ENCODE data around the gene ST6GALNAC5.

DNA sequence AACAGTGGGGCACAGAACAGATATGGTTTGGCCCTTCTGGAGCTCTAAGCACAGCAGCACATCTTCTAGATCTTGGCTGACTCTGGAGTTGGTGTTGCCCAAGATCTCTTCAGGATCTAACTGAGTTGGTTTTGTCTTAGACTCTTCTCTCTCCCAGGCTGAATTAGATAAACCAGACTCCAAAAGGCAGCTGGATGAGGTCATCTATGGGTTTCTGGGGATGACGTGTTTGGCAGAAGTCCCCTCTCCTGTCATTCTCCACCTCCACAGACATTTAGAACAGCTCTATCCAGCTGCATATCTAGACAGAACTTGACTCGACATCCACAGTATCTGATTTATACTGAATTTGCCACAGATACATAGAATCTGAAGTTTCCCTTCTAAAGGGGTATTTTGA, 75.3 kb downstream of the ST6GALNAC5 start:
- no peak for TF ChIP-seq EZH2 (IDR thresholded peaks at IDR 0.05; ENCODE audit: low read depth)
- TF ChIP-seq, protein P1, sequence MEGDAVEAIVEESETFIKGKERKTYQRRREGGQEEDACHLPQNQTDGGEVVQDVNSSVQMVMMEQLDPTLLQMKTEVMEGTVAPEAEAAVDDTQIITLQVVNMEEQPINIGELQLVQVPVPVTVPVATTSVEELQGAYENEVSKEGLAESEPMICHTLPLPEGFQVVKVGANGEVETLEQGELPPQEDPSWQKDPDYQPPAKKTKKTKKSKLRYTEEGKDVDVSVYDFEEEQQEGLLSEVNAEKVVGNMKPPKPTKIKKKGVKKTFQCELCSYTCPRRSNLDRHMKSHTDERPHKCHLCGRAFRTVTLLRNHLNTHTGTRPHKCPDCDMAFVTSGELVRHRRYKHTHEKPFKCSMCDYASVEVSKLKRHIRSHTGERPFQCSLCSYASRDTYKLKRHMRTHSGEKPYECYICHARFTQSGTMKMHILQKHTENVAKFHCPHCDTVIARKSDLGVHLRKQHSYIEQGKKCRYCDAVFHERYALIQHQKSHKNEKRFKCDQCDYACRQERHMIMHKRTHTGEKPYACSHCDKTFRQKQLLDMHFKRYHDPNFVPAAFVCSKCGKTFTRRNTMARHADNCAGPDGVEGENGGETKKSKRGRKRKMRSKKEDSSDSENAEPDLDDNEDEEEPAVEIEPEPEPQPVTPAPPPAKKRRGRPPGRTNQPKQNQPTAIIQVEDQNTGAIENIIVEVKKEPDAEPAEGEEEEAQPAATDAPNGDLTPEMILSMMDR (conservative IDR thresholded peaks at IDR 0.05): no peak
